HCT116 (cell line): ENCODE measurements around the gene FIBCD1. TPM values are rescaled to one million over a fixed set of nuclear protein-coding genes. Genes with fewer than 3 reads are reported as not detected.

ENCODE experiments used
- ATAC-seq: fragments of 200-7000 bp; cut with Tn5 transposase; 2 replicates; pipeline ENCODE4 v1.9.1; 2020; ENCODE audit warnings: mild to moderate bottlenecking, moderate library complexity
- BruUV-seq: library from RNA; stranded (reverse); fragments of 400-500 nt; replicated peaks from 2 replicates; lab custom pipeline; 2021; lab: Mats Ljungman, UMichigan
- CTCF ChIA-PET: fragments of 300-600 bp; sonication (Branson Sonifier 250); formaldehyde crosslinking; loops from one replicate; lab custom pipeline; 2021; ENCODE audit warnings: antibody characterized with exemption; lab: Charles Lee
- POLR2A ChIA-PET: fragments of 300-600, 350-600 bp; sonication (Branson Sonifier 250); formaldehyde crosslinking; loops from one replicate; lab custom pipeline; 2021; ENCODE audit warnings: antibody characterized with exemption; lab: Charles Lee
- RAD21 ChIA-PET, 2 experiments: fragments of 300-600 bp; sonication (Branson Sonifier 250); formaldehyde crosslinking; loops; one replicate each; lab custom pipeline; 2023; ENCODE audit warnings: low total read pairs in 2 of 2; ENCODE audit not compliant: uncharacterized antibody in 2 of 2, unreplicated experiment in 2 of 2, low non-redundant PET in 1 of 2; lab: Charles Lee
- DNase-seq: peaks from one replicate; pipeline ENCODE4 v3.0.0-alpha.2; 2010; ENCODE audit warnings: low read depth, low spot score
- H2AFZ ChIP-seq: fragments of 200-600 bp; shearing (Covaris generic), sonication (generic); 2 replicates; pipeline ENCODE4 v1.6.1; 2017; ENCODE audit warnings: low read depth, mixed run types, mixed read lengths, antibody characterized with exemption, low read length; ENCODE audit not compliant: poor library complexity, severe bottlenecking
- H3K27ac ChIP-seq: 2 replicates; pipeline ENCODE4 v1.5.1; 2012; ENCODE audit warnings: low read depth, low read length
- H3K27me3 ChIP-seq: fragments of 200-600 bp; sonication (generic); 2 replicates; pipeline ENCODE4 v1.6.1; 2016; ENCODE audit warnings: mixed run types, low read length, mixed read lengths; ENCODE audit not compliant: insufficient read depth
- H3K36me3 ChIP-seq, 2 experiments: fragments of 200-500 bp in 1 of 2; fragments of 200-600 bp in 1 of 2; sonication (Bioruptor generic) in 1 of 2; sonication (generic) in 1 of 2; 2 replicates each; pipeline versions ENCODE4 v1.5.1 to v1.6.1; 2014 to 2016; ENCODE audit warnings: low read length in 2 of 2, inconsistent platforms in 1 of 2, mixed read lengths in 1 of 2, mixed run types in 1 of 2; ENCODE audit not compliant: insufficient read depth in 2 of 2, control insufficient read depth in 1 of 2
- H3K4me1 ChIP-seq, 2 experiments: fragments of 200-600 bp in 1 of 2; sonication (generic) in 1 of 2; 2 replicates each; pipeline versions ENCODE4 v1.5.1 to v1.6.1; 2012 to 2017; ENCODE audit warnings: low read length in 2 of 2, inconsistent platforms in 1 of 2, mild to moderate bottlenecking in 1 of 2, mixed read lengths in 1 of 2, mixed run types in 1 of 2, moderate library complexity in 1 of 2; ENCODE audit not compliant: insufficient read depth in 2 of 2, control insufficient read depth in 1 of 2
- H3K4me2 ChIP-seq: fragments of 200-600 bp; sonication (generic); 2 replicates; pipeline ENCODE4 v1.6.1; 2017; ENCODE audit warnings: mixed run types, low read length, mixed read lengths
- H3K4me3 ChIP-seq, 2 experiments: fragments of 200-600 bp in 1 of 2; sonication (generic) in 1 of 2; replicated peaks in 1 of 2; 2 replicates each; pipeline ENCODE4 v1.5.1; 2011 to 2016; ENCODE audit warnings: low read length in 2 of 2, control low read depth in 1 of 2, low read depth in 1 of 2, mild to moderate bottlenecking in 1 of 2, mixed read lengths in 1 of 2, mixed run types in 1 of 2
- H3K79me2 ChIP-seq: fragments of 200-600 bp; sonication (generic); 2 replicates; pipeline ENCODE4 v1.6.1; 2017; ENCODE audit warnings: mild to moderate bottlenecking, mixed run types, low read length, moderate library complexity, mixed read lengths; ENCODE audit not compliant: insufficient read depth
- H3K9ac ChIP-seq: fragments of 200-600 bp; sonication (generic); 2 replicates; pipeline ENCODE4 v1.6.1; 2016; ENCODE audit warnings: low read length, mixed read lengths
- H3K9me2 ChIP-seq: fragments of 200-600 bp; sonication (generic), shearing (Covaris generic); 2 replicates; pipeline ENCODE4 v1.6.1; 2017; ENCODE audit warnings: mixed run types, mild to moderate bottlenecking, moderate library complexity; ENCODE audit not compliant: insufficient read depth
- H3K9me3 ChIP-seq, 2 experiments: fragments of 200-500 bp in 1 of 2; fragments of 200-600 bp in 1 of 2; sonication (Bioruptor generic) in 1 of 2; sonication (generic) in 1 of 2; 2 replicates each; pipeline ENCODE4 v1.6.1; 2014 to 2017; ENCODE audit warnings: low read length in 2 of 2, mixed read lengths in 2 of 2, inconsistent platforms in 1 of 2, low read depth in 1 of 2, mild to moderate bottlenecking in 1 of 2, mixed run types in 1 of 2, moderate library complexity in 1 of 2; ENCODE audit not compliant: control insufficient read depth in 1 of 2, insufficient read depth in 1 of 2
- H4K20me1 ChIP-seq: fragments of 200-600 bp; sonication (generic), shearing (Covaris generic); 2 replicates; pipeline ENCODE4 v1.6.1; 2017; ENCODE audit warnings: mixed run types, mild to moderate bottlenecking, moderate library complexity; ENCODE audit not compliant: insufficient read depth
- ATF3 ChIP-seq: IDR thresholded peaks from 2 replicates; pipeline ENCODE4 v1.6.1; 2012
- CEBPB ChIP-seq: IDR thresholded peaks from 2 replicates; pipeline ENCODE4 v1.6.1; 2012; ENCODE audit warnings: low read depth
- CTCF ChIP-seq, 3 experiments: fragments of 200-600 bp in 1 of 3; sonication (generic) in 1 of 3; IDR thresholded peaks in 2 of 3; conservative IDR thresholded peaks in 1 of 3; 2 replicates each; pipeline ENCODE4 v1.5.1; 2012 to 2017; ENCODE audit warnings: low read depth in 2 of 3, low read length in 2 of 3, antibody characterized with exemption in 1 of 3, borderline replicate concordance in 1 of 3, control low read depth in 1 of 3, mild to moderate bottlenecking in 1 of 3, mixed read lengths in 1 of 3, mixed run types in 1 of 3, moderate library complexity in 1 of 3; ENCODE audit not compliant: insufficient read depth in 1 of 3
- ELF1 ChIP-seq: IDR thresholded peaks from 2 replicates; pipeline ENCODE4 v1.6.1; 2012; ENCODE audit warnings: low read depth, borderline replicate concordance
- EZH2 ChIP-seq: fragments of 200-600 bp; sonication (generic); IDR thresholded peaks from 2 replicates; pipeline ENCODE4 v1.6.1; 2017; ENCODE audit warnings: antibody characterized with exemption, mixed run types
- EZH2phosphoT487 ChIP-seq: fragments of 200-600 bp; IDR thresholded peaks from 2 replicates; pipeline ENCODE4 v1.6.1; 2018; ENCODE audit warnings: antibody characterized with exemption, borderline replicate concordance
- POLR2A ChIP-seq: IDR thresholded peaks from 2 replicates; pipeline ENCODE4 v1.7.0; 2011; ENCODE audit warnings: borderline replicate concordance; ENCODE audit not compliant: insufficient read depth, insufficient read length; ENCODE audit errors: extremely low read depth
- SIN3A ChIP-seq: IDR thresholded peaks from 2 replicates; pipeline ENCODE4 v1.6.1; 2012; ENCODE audit warnings: low read depth
- ZFX ChIP-seq: fragments of 450-650 bp; IDR thresholded peaks from 2 replicates; pipeline ENCODE4 v1.6.1; 2017
- ZNF274 ChIP-seq: fragments of 200-500 bp; sonication (Bioruptor generic); IDR thresholded peaks from 2 replicates; pipeline ENCODE4 v1.6.1; 2014; ENCODE audit warnings: mild to moderate bottlenecking, low read depth, low read length, inconsistent platforms
- intact Hi-C: fragments of 100-400 bp; cut with micrococcal nuclease; formaldehyde crosslinking; loops from 2 replicates; pipeline ENCODE4 v1.10.0; 2022
- total RNA-seq: library from RNA; stranded (reverse); gene quantifications from one replicate; pipeline ENCODE4 v1.2.1, GENCODE V29; 2021; ENCODE audit not compliant: unreplicated experiment

The FIBCD1 gene
- total RNA-seq, 1 experiment from 2014 or later, result 26.1 TPM

GRCh38 chr9:130930804-130931349, 8.2 kb downstream of the FIBCD1 start:
- Histone ChIP-seq H3K79me2 (no peaks in the 10 kb centered on the region), H4K20me1 (no peaks in the 10 kb centered on the region), H3K4me2 (no peak overlapping the region), H3K4me1 (peaks cover 35 to 44% of the 10 kb centered on the region in 2 experiments), H3K27ac (no peak overlapping the region), H3K27me3 (no peaks in the 10 kb centered on the region), H3K9me2 (no peaks in the 10 kb centered on the region), H3K4me3 (no peak overlapping the region), H3K9me3 (no peaks in the 10 kb centered on the region), H3K36me3 (no peaks in the 10 kb centered on the region), H2AFZ (no peak overlapping the region), H3K9ac (no peak overlapping the region)
- TF ChIP-seq POLR2A (no peak), EZH2phosphoT487 (no peak), CEBPB (no peak)
- RAD21 ChIA-PET, result no interaction called here
- intact Hi-C loops, result no loop called here
- POLR2A ChIA-PET, result no interaction called here
- CTCF ChIA-PET, result no interaction called here
- no peak for DNase-seq
- BruUV-seq, result no TSS peak
- ATAC-seq, result no peak

DNA sequence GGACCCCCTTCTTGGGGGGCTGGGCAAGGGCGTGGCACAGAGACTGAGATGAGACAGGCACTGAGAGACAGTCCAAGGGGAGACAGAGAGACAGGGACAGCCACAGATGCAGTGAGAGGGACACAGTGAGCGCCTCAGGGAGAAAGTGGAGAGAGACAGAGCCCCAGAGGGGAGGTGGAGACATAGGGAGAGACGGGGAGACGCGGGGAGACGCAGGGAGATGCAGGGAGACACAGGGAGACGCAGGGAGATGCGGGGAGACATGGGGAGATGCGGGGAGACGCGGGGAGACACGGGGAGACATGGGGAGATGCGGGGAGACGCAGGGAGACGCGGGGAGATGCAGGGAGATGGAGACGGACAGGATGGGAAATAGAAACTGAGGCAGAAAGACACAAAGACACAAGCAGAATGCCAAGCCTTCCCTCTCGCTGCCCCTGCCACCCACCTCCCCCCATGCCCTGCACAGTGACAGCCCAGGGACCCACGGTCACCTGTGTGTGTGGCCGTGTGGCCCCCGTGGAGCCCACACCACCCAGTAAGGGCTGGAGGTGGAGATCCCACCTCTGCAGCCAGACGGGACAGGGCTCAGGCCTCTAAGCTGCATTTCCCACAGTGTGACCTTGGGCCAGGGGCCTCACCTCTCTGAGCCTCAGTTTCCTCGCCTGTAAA, 8.8 kb downstream of the FIBCD1 start:
- no peaks in the 10 kb centered on the region for H3K79me2 ChIP-seq
- no peak overlapping the region; the same call in 1 of the 2 replicates for H3K27ac ChIP-seq
- H3K4me3 ChIP-seq, result no peak overlapping the region
- no TSS peak for BruUV-seq
- no peaks in the 10 kb centered on the region for H3K36me3 ChIP-seq
- intact Hi-C loops, result no loop called here
- H3K9me2 ChIP-seq, result no peaks in the 10 kb centered on the region
- H3K4me2 ChIP-seq, result no peak overlapping the region
- H3K27me3 ChIP-seq, result no peaks in the 10 kb centered on the region
- POLR2A ChIA-PET, result no interaction called here
- no peak overlapping the region for H2AFZ ChIP-seq
- H4K20me1 ChIP-seq, result no peaks in the 10 kb centered on the region
- CTCF ChIA-PET, result no interaction called here
- DNase-seq (no peak), ATAC-seq (no peak)
- peaks cover 31 to 38% of the 10 kb centered on the region in 2 experiments for H3K4me1 ChIP-seq
- no peak for TF ChIP-seq SIN3A
- no peak for TF ChIP-seq ZNF274
- no peak for TF ChIP-seq ELF1
- no peak for TF ChIP-seq CTCF (IDR thresholded peaks at IDR 0.05 in 2 of 3, conservative IDR thresholded peaks at IDR 0.05 in 1 of 3; ENCODE audit: borderline replicate concordance in 1 of 3, insufficient read depth in 1 of 3, low read depth in 2 of 3, low read length in 2 of 3)
- no peak for TF ChIP-seq ATF3
- no peak for TF ChIP-seq POLR2A
- TF ChIP-seq EZH2phosphoT487, result no peak
- TF ChIP-seq ZFX, result no peak
- TF ChIP-seq EZH2, result no peak
- no peak for TF ChIP-seq CEBPB
- RAD21 ChIA-PET, result no interaction called here
- no peak overlapping the region for H3K9ac ChIP-seq
- no peaks in the 10 kb centered on the region for H3K9me3 ChIP-seq
